HG02678 (cell line): ENCODE results near the gene INPP4A.
A peak's percentile ranks its signal among the peaks of the same experiment; 100 is the strongest.

ENCODE experiments used
- ATAC-seq: cut with Tn5 transposase; IDR thresholded peaks from one replicate; pipeline ENCODE4 v1.9.1; 2021; ENCODE audit warnings: mild to moderate bottlenecking, moderate library complexity; ENCODE audit not compliant: unreplicated experiment

INPP4A gene

GRCh38 chr2:98537390-98538126 is 92.9 kb downstream of the INPP4A start:
- no peak for ATAC-seq

GRCh38 chr2:98538280-98539041 is 93.8 kb downstream of the INPP4A start:
- no peak for ATAC-seq

DNA sequence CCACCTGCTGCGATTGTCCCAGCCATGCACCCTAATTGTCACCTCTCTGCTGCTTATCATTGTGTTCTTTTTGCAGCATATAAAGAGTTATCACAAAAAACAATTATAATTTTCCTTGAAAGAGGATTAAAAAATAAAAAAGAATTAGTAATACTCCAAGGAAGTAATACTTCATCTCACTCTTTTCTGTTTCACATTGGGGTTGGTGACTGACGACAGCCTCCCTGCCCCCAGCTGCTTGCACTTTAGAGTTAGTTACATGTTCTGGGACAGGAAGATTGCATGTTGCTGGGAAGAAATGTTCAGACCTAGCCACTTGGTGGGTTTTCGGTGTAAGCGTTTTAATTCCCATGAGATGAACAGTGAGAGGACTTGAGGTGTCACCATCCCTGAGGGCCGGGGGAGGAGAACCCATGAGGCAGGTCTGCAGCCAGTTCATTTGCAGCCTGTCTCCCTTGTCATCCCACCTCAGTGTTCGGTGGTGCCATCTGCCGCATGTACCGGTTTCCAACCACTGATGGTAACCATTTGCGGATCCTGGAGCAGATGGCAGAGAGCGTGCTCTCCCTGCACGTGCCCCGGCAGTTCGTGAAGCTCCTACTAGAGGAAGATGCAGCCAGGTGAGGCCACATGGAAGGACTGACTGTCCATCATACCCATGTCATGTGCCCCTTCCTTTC is 94.5 kb downstream of the INPP4A start:
- no peak for ATAC-seq

GRCh38 chr2:98540536-98540935 is 95.9 kb downstream of the INPP4A start:
- ATAC-seq: no peak

GRCh38 chr2:98541489-98541888 is 96.8 kb downstream of the INPP4A start:
- ATAC-seq: peak; percentile 42

- peak; percentile 55 for ATAC-seq
These were observed 97.2 kb downstream of the INPP4A start for GRCh38 chr2:98541906-98542305.

DNA sequence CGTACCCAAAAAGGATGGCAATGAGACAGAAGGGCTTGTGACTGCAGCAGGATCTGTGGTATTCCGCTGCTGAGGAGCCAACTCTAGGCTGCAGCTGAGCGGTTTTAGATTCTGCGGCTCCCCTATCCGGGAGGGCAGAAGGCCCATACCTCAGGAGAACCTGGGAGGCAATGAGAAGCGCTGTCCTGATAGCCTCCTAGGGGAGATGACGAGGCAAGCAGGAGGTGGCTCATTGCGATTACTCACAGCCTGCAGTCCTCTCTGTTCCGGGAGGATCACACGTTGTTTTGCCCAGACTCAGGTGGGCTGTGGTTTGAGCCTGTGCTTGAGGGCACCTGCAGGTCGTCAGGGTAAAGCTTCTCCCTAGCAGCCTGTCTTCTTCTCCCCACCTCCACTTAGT is 98.6 kb downstream of the INPP4A start:
- no peak for ATAC-seq

GRCh38 chr2:98543842-98544241 is 99.2 kb downstream of the INPP4A start:
- ATAC-seq: no peak

DNA sequence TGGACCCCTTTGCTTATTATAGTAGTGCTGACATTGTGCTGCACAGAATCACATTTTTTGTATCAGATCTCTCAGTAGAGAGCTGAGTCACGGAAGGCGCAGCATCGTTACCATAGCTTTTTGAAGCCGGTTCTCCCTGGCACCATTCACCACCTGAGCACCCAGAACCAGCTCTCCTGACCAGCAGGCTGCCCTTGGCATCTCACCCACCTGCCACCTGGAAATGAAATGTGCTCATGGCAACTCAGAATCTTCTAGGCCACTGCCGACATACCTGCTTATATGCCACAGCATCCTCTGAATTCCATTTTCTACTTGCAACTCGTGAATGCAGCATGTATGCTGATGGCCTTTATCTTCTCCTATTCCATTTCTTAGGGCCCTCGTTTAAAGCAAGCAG is 100.9 kb downstream of the INPP4A start:
- ATAC-seq: no peak

GRCh38 chr2:98546186-98546585 is 101.5 kb downstream of the INPP4A start:
- no peak for ATAC-seq

- ATAC-seq: no peak
These were observed 102.6 kb downstream of the INPP4A start for GRCh38 chr2:98547092-98547790.

GRCh38 chr2:98548920-98549818 is 104.5 kb downstream of the INPP4A start:
- ATAC-seq: peak; percentile 71

DNA sequence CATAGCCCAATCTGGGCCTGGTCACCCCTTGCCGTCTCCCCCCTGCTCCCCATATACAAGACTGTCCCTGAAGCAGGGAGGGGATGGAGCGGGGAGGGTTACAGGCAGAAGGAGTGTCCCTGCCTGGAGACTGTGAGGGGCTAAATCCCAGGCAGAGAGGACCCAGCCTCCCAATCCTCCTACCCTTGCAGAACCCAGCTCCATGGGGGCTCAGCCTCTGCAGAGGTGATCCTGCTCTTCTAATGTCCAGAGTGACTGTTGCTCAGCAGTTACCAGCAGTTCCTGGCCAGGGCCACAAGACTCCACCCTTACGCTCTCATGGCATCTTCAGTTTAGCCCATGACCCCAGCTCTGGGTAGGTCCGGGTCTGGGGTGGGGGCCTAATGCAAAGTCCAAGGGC is 105.5 kb downstream of the INPP4A start:
- no peak for ATAC-seq

DNA sequence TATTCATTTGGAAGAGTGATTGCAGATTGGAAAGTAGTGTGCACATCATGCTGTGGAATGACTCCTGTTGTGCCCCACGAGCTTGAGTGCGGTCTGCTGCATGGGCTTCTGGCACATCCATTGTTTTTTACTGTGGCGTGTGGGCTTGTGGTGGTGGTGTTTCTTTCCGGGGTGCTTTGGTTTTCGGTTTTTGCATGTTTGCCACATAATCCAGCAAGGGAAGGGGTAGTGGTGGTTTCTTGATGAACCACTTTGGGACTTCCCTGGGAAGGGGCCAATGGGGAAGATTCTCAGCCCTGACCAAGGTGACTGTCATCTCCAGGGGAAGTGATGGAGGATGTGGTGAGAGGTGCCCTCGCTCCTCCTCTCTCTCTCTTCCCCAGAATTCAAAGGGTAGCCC is 106.7 kb downstream of the INPP4A start:
- no peak for ATAC-seq

GRCh38 chr2:98552499-98553179 is 108.0 kb downstream of the INPP4A start:
- ATAC-seq: no peak

GRCh38 chr2:98554116-98554861 is 109.6 kb downstream of the INPP4A start:
- ATAC-seq: no peak

- ATAC-seq: no peak
These were observed 111.0 kb downstream of the INPP4A start for GRCh38 chr2:98555696-98556095.

DNA sequence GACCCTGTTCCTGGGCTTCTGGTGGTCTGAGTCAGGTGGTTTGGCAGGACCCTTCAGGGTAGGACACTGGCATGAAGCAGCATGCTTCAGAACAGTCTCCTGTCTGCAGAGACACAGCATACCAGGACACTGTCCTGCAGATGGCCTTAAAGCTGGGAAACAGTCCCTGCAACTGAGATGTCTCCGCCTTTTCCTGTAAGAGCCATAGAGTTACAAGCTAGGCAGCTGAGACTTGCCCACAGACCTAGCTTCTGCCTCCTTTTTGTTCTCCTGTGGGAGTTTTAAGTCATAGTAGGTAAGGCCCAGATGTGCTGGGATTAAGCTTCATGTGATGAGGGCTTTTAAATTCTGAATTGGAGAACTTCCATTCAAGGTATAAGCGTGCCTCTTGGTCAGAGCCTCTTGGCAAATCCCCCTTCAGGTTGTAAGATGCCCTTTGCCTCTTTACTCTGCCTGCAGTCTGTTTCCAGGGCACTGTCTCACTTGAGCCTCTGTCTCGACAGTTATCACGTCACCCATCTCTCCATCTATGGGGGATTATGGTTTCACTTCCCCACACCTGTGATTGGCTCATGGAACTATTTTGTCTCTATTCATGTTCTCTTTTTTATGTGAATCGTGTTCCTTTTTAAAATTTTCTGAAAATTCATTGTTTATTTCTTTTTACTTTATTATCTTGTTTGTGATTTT is 111.8 kb downstream of the INPP4A start:
- ATAC-seq: peak; percentile 83
